Mucosa of rectum (tissue), 2 donors: ENCODE measurements around the gene CREB5.

Source experiments
- H3K27ac ChIP-seq, 2 donors: one replicate each; pipeline ENCODE4 v1.7.0; 2013; ENCODE audit warnings: inconsistent platforms in 2 of 2, low read depth in 2 of 2, low read length in 2 of 2
- H3K27me3 ChIP-seq, 2 donors: one replicate each; pipeline ENCODE4 v1.7.0; 2013; ENCODE audit warnings: low read length in 2 of 2; ENCODE audit not compliant: control insufficient read depth in 2 of 2, insufficient read depth in 2 of 2
- H3K36me3 ChIP-seq, 2 donors: one replicate each; pipeline ENCODE4 v1.7.0; 2013; ENCODE audit warnings: low read length in 2 of 2; ENCODE audit not compliant: control insufficient read depth in 2 of 2, insufficient read depth in 2 of 2
- H3K4me1 ChIP-seq, 2 donors: one replicate each; pipeline ENCODE4 v1.7.0; 2013; ENCODE audit warnings: low read length in 2 of 2, mild to moderate bottlenecking in 1 of 2; ENCODE audit not compliant: control insufficient read depth in 2 of 2, insufficient read depth in 2 of 2
- H3K4me3 ChIP-seq, 2 donors: one replicate each; pipeline ENCODE4 v1.7.0; 2013; ENCODE audit warnings: low read length in 2 of 2
- H3K9ac ChIP-seq, 2 donors: one replicate each; pipeline ENCODE4 v1.7.0; 2013; ENCODE audit warnings: low read length in 2 of 2, low read depth in 1 of 2, mild to moderate bottlenecking in 1 of 2
- H3K9me3 ChIP-seq, 2 donors: one replicate each; pipeline ENCODE4 v1.7.0; 2013; ENCODE audit warnings: low read length in 2 of 2; ENCODE audit not compliant: control insufficient read depth in 2 of 2
- donor health status: healthy.
- donor health status: Normal muscosa, but diverticular disease.

Gene CREB5

DNA sequence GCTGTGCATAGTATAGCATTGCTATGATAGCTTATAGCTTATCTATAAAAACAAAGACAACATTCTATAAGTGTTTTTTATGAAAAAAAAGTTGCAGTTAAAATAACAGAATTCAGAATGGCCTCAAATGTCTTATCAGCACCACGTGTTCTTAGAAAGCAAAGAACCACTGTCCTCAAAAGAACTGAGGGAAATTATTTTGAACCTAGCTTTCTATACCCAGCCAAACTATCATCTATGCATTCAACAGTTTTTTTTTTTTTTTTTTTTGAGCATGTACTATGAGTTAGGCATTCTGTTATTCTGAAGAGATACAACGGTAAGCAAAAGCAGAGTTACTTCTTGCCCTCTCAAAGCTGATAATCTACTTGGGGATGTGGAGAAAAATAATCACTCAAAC is 247.8 kb downstream of the CREB5 start:
- no peaks in the 10 kb centered on the region for H3K4me1 ChIP-seq
- no peaks in the 10 kb centered on the region for H3K36me3 ChIP-seq
- H3K27me3 ChIP-seq, result no peaks in the 10 kb centered on the region
- H3K4me3 ChIP-seq, result no peak overlapping the region
- no peaks in the 10 kb centered on the region for H3K9me3 ChIP-seq
- H3K9ac ChIP-seq, result no peak overlapping the region
- no peak overlapping the region for H3K27ac ChIP-seq

DNA sequence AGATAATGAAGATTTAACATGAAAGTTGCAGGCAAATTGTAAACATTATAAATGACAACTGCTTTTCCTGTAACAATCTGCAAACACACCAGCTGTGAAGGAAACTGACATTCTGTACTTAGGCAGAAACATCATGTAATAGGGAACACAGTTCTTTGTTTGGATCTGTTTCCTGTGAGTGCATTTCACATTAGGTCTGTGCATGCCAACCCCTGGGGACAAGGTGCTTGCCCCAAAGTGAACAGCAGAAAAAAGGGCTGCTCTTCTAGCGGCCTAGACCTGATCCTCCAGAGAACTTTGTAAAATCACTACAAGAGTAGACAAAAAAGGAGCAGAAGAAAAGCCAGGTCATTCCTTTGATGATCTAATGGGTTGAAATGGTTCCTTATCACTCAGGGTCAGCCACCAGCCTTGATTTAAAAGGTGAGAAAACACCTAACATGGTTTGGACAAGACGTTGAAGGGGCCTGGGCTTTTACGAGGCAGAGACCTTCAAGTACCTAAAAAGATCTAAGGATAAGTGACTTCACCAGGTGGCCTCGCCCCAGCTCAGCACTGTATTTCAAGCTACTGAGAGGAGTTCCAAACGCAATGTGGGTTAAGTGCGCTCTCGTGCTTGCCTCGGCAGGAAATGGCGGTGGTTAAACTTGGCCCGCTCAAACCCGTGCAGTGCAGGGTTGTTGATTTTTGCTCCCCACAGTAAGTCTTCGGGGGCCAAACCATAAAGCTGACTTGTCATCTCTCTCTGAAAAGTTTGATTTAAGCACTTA is 249.7 kb downstream of the CREB5 start:
- Histone ChIP-seq H3K27me3 (no peaks in the 10 kb centered on the region), H3K36me3 (no peaks in the 10 kb centered on the region), H3K4me1 (no peaks in the 10 kb centered on the region), H3K9ac (no peak overlapping the region), H3K9me3 (no peaks in the 10 kb centered on the region), H3K27ac (no peak overlapping the region), H3K4me3 (no peak overlapping the region)

DNA sequence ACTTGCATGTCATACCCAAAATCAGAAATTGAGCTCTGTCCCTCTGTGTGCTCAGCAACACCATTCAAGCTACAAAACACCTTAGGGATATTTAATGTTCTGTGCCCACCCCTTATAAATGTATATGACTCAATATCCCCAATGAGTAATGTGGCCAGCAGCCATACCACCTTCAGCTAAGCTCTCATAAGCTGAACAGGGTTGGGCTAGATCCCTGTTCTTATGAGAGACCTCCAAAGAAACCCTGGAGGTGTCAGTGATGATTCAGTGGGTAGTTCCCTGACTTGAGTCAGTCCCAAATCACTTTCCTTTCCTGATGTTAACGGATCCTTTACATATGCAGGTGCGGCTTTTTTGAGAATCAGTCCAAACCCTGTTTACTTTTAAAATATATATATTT is 253.8 kb downstream of the CREB5 start:
- H3K27ac ChIP-seq, result no peak overlapping the region
- H3K4me3 ChIP-seq, result no peak overlapping the region
- no peaks in the 10 kb centered on the region for H3K36me3 ChIP-seq
- H3K4me1 ChIP-seq, result no peaks in the 10 kb centered on the region
- H3K9ac ChIP-seq, result no peak overlapping the region
- no peaks in the 10 kb centered on the region for H3K9me3 ChIP-seq
- peaks cover 0 to 4% of the 10 kb centered on the region in 2 donors for H3K27me3 ChIP-seq

- H3K27me3 ChIP-seq, result peaks cover 0 to 4% of the 10 kb centered on the region in 2 donors
- H3K27ac ChIP-seq, result no peak overlapping the region
- H3K9me3 ChIP-seq, result no peaks in the 10 kb centered on the region
- H3K36me3 ChIP-seq, result no peaks in the 10 kb centered on the region
- H3K4me1 ChIP-seq, result no peaks in the 10 kb centered on the region
- no peak overlapping the region for H3K9ac ChIP-seq
- H3K4me3 ChIP-seq, result no peak overlapping the region
These were observed 255.8 kb downstream of the CREB5 start for GRCh38 chr7:28668085-28668484.

GRCh38 chr7:28669330-28669729 is 257.0 kb downstream of the CREB5 start:
- no peaks in the 10 kb centered on the region for H3K4me1 ChIP-seq
- no peak overlapping the region for H3K27ac ChIP-seq
- H3K9ac ChIP-seq, result no peak overlapping the region
- peaks cover 0 to 4% of the 10 kb centered on the region in 2 donors for H3K27me3 ChIP-seq
- H3K36me3 ChIP-seq, result no peaks in the 10 kb centered on the region
- no peak overlapping the region for H3K4me3 ChIP-seq
- no peaks in the 10 kb centered on the region for H3K9me3 ChIP-seq

DNA sequence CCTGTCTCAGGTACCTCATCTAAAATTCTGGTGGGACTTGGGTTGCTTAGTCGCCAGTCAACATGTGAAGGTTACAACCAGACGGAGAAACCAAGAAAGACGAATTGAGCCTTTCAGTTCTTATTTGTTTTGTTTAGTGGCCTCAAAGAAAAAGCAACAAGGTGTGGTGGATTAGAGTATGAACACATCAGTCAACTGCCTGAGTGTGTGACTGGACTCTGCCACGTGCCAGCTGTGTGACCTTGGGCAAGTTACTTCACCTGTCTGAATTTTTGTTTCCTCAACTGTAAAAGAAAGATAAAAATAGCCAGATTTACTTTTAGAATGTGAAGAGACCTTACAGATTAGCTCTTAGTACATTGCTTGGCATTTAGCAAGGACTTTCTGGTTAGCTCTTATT is 259.2 kb downstream of the CREB5 start:
- Histone ChIP-seq H3K4me3 (no peak overlapping the region), H3K4me1 (no peaks in the 10 kb centered on the region), H3K27ac (no peak overlapping the region), H3K9me3 (no peaks in the 10 kb centered on the region), H3K36me3 (no peaks in the 10 kb centered on the region), H3K27me3 (peaks cover 0 to 4% of the 10 kb centered on the region in 2 donors), H3K9ac (no peak overlapping the region)

DNA sequence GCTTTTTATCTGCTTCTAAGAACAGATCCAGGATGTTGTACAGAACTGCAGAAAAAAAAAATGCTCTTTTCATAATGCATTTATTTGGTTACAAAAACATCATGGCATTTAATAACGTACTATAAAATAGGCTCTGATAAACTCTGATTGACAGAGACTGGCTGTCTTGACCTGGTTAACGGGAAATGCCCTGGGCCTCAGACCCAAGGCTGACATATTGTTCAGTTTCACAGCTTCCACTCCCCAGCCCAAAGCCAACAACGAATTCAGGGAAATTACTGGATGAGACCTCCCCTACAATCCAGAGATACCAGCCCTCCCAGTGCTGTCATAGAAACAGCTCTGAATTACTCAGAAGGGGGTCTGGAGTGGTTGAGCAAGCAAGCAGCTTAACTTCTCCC is 260.1 kb downstream of the CREB5 start:
- H3K9ac ChIP-seq, result no peak overlapping the region
- H3K27ac ChIP-seq, result no peak overlapping the region
- H3K4me3 ChIP-seq, result no peak overlapping the region

DNA sequence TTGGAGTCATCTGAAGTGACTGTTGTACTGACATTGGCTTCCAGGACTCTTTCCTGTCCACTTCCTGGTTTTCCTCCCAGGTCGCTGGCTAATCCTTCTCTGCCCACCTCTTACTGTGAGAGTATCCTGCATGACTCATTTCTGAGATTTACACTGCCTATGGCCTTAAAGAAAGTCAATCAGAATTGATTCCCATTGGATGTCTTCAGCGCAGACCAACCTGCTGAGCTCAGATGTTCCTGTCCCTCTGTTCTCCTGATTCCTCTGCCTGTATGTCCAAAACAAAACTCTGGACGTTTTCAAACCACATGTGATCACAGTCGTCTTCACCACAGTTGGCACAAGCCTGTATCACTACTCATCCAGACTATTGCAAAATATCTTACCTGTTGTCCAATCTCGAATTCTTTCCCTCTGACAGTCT is 262.1 kb downstream of the CREB5 start:
- Histone ChIP-seq H3K4me1 (no peaks in the 10 kb centered on the region), H3K27me3 (peaks cover 0 to 4% of the 10 kb centered on the region in 2 donors), H3K27ac (no peak overlapping the region), H3K9ac (no peak overlapping the region), H3K36me3 (no peaks in the 10 kb centered on the region), H3K9me3 (no peaks in the 10 kb centered on the region), H3K4me3 (no peak overlapping the region)

More for the DNA sequence above, 260.1 kb downstream of the CREB5 start:
- no peaks in the 10 kb centered on the region for H3K9me3 ChIP-seq
- peaks cover 0 to 4% of the 10 kb centered on the region in 2 donors for H3K27me3 ChIP-seq
- H3K4me1 ChIP-seq, result no peaks in the 10 kb centered on the region
- H3K36me3 ChIP-seq, result no peaks in the 10 kb centered on the region

GRCh38 chr7:28675429-28675828 is 263.1 kb downstream of the CREB5 start:
- Histone ChIP-seq H3K27me3 (no peaks in the 10 kb centered on the region), H3K4me1 (no peaks in the 10 kb centered on the region), H3K9ac (no peak overlapping the region), H3K9me3 (no peaks in the 10 kb centered on the region), H3K4me3 (no peak overlapping the region), H3K27ac (no peak overlapping the region), H3K36me3 (no peaks in the 10 kb centered on the region)

- no peak overlapping the region for H3K4me3 ChIP-seq
- H3K27ac ChIP-seq, result no peak overlapping the region
- no peaks in the 10 kb centered on the region for H3K27me3 ChIP-seq
- no peaks in the 10 kb centered on the region for H3K4me1 ChIP-seq
- no peak overlapping the region for H3K9ac ChIP-seq
- no peaks in the 10 kb centered on the region for H3K36me3 ChIP-seq
- no peaks in the 10 kb centered on the region for H3K9me3 ChIP-seq
These were observed 265.4 kb downstream of the CREB5 start for GRCh38 chr7:28677668-28678067.
